ENCODE results near the gene RABGEF1. TPM values are rescaled to one million over a fixed set of nuclear protein-coding genes. Genes with fewer than 3 reads are reported as not detected.

The RABGEF1 gene
- total and polyA plus RNA-seq, 2 experiments from 2014 or later = 14.7 to 17.5 TPM

- TF ChIP-seq ZNF462 (CRISPR knock-in tag; IDR thresholded peaks at IDR 0.05) (no peak), NANOG (IDR thresholded peaks at IDR 0.05; ENCODE audit: borderline replicate concordance) (no peak)
Observed at GRCh38 chr7:66769833-66770512, 29.4 kb downstream of the RABGEF1 start (continued).

- H3K27ac ChIP-seq (ENCODE audit: low read depth) = no peak overlapping the region
- no peak overlapping the region for H3K4me3 Mint-ChIP-seq
- H4K20me1 ChIP-seq (replicated peaks; ENCODE audit: insufficient read depth) = peaks cover 8% of the 10 kb centered on the region; the same call in 1 of the 2 replicates
- peaks cover 44% of the 10 kb centered on the region for H3K79me2 ChIP-seq (replicated peaks; ENCODE audit: insufficient read depth)
- H3K27me3 Mint-ChIP-seq (ENCODE audit: insufficient read depth, low read depth, poor library complexity) = peaks cover 6% of the 10 kb centered on the region
- no peak overlapping the region for H3K4me2 ChIP-seq
- no peak for DNase-seq (ENCODE audit: low spot score)
- no peak overlapping the region for H2AFZ ChIP-seq
- H3K4me1 Mint-ChIP-seq = peaks cover 5% of the 10 kb centered on the region
- peaks cover 32% of the 10 kb centered on the region for H3K36me3 Mint-ChIP-seq (ENCODE audit: low read depth)
- H3F3A ChIP-seq (replicated peaks; ENCODE audit: low read depth) = 0 out of 2 replicates have a peak, but pooled peaks cover 2% of the 10 kb centered on the region
- no peaks in the 10 kb centered on the region for H3K4me1 ChIP-seq (ENCODE audit: insufficient read depth)
- no peaks in the 10 kb centered on the region; the same call in 1 of the 2 replicates for H3K36me3 ChIP-seq (ENCODE audit: insufficient read depth)
- no peak overlapping the region for H3K4me3 ChIP-seq
- H3K9me2 ChIP-seq (ENCODE audit: insufficient read depth) = no peaks in the 10 kb centered on the region
- H3K9me3 Mint-ChIP-seq = no peaks in the 10 kb centered on the region
- no peaks in the 10 kb centered on the region for H3K27me3 ChIP-seq (ENCODE audit: insufficient read depth)
- no peak for ATAC-seq
- H3K27ac Mint-ChIP-seq = no peak overlapping the region
- TF ChIP-seq POLR2AphosphoS5 (IDR thresholded peaks at IDR 0.05; ENCODE audit: low read depth) = no peak
- no peak for TF ChIP-seq ZNF114 (CRISPR knock-in tag; IDR thresholded peaks at IDR 0.05)
- no peak for TF ChIP-seq EZH2phosphoT487 (IDR thresholded peaks at IDR 0.05; ENCODE audit: unreplicated experiment)
- no peak for TF ChIP-seq STAT1 (IDR thresholded peaks at IDR 0.05; ENCODE audit: unreplicated experiment)
- TF ChIP-seq ZNF462 (CRISPR knock-in tag; IDR thresholded peaks at IDR 0.05) = no peak
- no peak for TF ChIP-seq EZH2 (IDR thresholded peaks at IDR 0.05; ENCODE audit: low read depth, unreplicated experiment)
- no peak for TF ChIP-seq ETS1 (IDR thresholded peaks at IDR 0.05)
Observed at GRCh38 chr7:66771795-66772194, 31.3 kb downstream of the RABGEF1 start.
